NT2/D1 (cell line): ENCODE measurements around the gene ZNF479.

Experiments
- SUZ12 ChIP-seq: IDR thresholded peaks from 2 replicates; pipeline ENCODE4 v1.6.1; 2011; ENCODE audit not compliant: insufficient read length, insufficient read depth; ENCODE audit errors: extremely low read depth
- YY1 ChIP-seq: IDR thresholded peaks from 2 replicates; pipeline ENCODE4 v1.6.1; 2011; ENCODE audit not compliant: insufficient read length, insufficient read depth

DNA sequence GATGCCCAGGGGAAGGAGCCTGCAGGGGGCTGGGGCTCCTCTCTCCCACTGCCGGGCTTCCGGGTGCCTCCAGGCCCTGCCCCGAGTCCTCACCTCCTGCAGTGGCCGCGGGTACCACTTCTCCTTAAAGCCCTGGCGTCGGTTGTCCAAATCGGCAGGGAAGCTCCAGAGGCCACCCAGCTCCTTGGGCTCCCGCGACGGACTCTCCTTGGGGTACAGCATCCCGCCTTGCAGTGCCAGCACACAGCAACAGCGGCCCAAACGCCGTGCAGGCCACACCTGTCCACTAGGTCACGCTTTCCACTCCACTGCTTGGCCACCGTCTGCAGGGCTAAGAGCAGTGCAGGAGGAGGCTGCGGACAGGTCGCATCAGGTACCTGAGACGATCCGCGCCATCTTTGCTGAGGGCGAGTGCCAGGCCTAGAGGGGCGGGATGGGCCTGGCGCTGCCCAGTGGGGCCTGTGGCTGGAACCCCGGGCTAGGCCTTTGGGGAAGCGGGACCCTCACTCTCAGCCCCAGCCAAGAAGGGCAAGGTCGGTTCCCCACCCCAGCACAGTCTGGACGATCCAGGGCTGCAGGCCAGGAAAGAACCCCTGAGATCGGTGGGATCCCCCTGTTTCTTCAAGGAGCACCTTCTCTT lies 47.7 kb upstream of the ZNF479 start:
- TF ChIP-seq YY1: no peak
- TF ChIP-seq SUZ12: no peak
